ENCODE data around the gene SLAMF6. TPM values are rescaled to one million over a fixed set of nuclear protein-coding genes. Genes with fewer than 3 reads are reported as not detected.
"Not testable (repeated sequence)": the region's sequence is repeated elsewhere in the genome, so short reads cannot be mapped to it uniquely, and the experiment has no call there.

The SLAMF6 gene
- total RNA-seq, 1 experiment from 2014 or later: not detected

GRCh38 chr1:160481979-160482596 is 41.0 kb downstream of the SLAMF6 start:
- TF ChIP-seq CTCF (IDR thresholded peaks at IDR 0.05; ENCODE audit: unreplicated experiment): no peak
- Mint-ChIP-seq H3K4me3 (ENCODE audit: low read depth, unreplicated experiment) (no peak overlapping the region), H3K27ac (ENCODE audit: unreplicated experiment) (no peak overlapping the region), H3K36me3 (ENCODE audit: insufficient read depth, unreplicated experiment) (no peaks in the 10 kb centered on the region), H3K9me3 (ENCODE audit: low read depth, unreplicated experiment) (peaks cover 2% of the 10 kb centered on the region), H3K27me3 (ENCODE audit: unreplicated experiment) (peaks cover 62% of the 10 kb centered on the region), H3K4me1 (ENCODE audit: low read depth, unreplicated experiment) (no peaks in the 10 kb centered on the region)
- no peak for DNase-seq
- CTCF ChIA-PET: interaction anchor here (0.6 kb wide), 1 partner anchor 1796 kb away, joined by 3 read pairs; no protein-coding TSS in a partner anchor
- intact Hi-C loops (cut with micrococcal nuclease; ENCODE audit: unreplicated experiment): no loop called here
- BruUV-seq (replicated peaks): no TSS peak

- H3K36me3 Mint-ChIP-seq (ENCODE audit: insufficient read depth, unreplicated experiment); H3K27ac Mint-ChIP-seq (ENCODE audit: unreplicated experiment); intact Hi-C loops (cut with micrococcal nuclease; ENCODE audit: unreplicated experiment); CTCF ChIA-PET; H3K4me3 Mint-ChIP-seq (ENCODE audit: low read depth, unreplicated experiment); BruUV-seq (replicated peaks); H3K9me3 Mint-ChIP-seq (ENCODE audit: low read depth, unreplicated experiment); H3K4me1 Mint-ChIP-seq (ENCODE audit: low read depth, unreplicated experiment); DNase-seq: not testable (repeated sequence)
- H3K27me3 Mint-ChIP-seq (ENCODE audit: unreplicated experiment): peaks cover 49% of the 10 kb centered on the region
Measured at GRCh38 chr1:160480781-160481180, 42.3 kb downstream of the SLAMF6 start.

GRCh38 chr1:160479091-160479490 is 44.0 kb downstream of the SLAMF6 start:
- BruUV-seq (replicated peaks); intact Hi-C loops (cut with micrococcal nuclease; ENCODE audit: unreplicated experiment); DNase-seq; CTCF ChIA-PET; H3K36me3 Mint-ChIP-seq (ENCODE audit: insufficient read depth, unreplicated experiment); H3K27ac Mint-ChIP-seq (ENCODE audit: unreplicated experiment); H3K9me3 Mint-ChIP-seq (ENCODE audit: low read depth, unreplicated experiment); H3K4me1 Mint-ChIP-seq (ENCODE audit: low read depth, unreplicated experiment); H3K4me3 Mint-ChIP-seq (ENCODE audit: low read depth, unreplicated experiment): not testable (repeated sequence)
- peaks cover 40% of the 10 kb centered on the region for H3K27me3 Mint-ChIP-seq (ENCODE audit: unreplicated experiment)

- no peak for DNase-seq
- no peak for TF ChIP-seq CTCF (IDR thresholded peaks at IDR 0.05; ENCODE audit: unreplicated experiment)
- H3K27me3 Mint-ChIP-seq (ENCODE audit: unreplicated experiment): peaks cover 25% of the 10 kb centered on the region
- H3K4me3 Mint-ChIP-seq (ENCODE audit: low read depth, unreplicated experiment): no peak overlapping the region
- no peaks in the 10 kb centered on the region for H3K9me3 Mint-ChIP-seq (ENCODE audit: low read depth, unreplicated experiment)
- H3K27ac Mint-ChIP-seq (ENCODE audit: unreplicated experiment): no peak overlapping the region
- CTCF ChIA-PET: interaction anchor here (1.0 kb wide), 1 partner anchor 14 kb away, joined by 3 read pairs; no protein-coding TSS in a partner anchor
- no peaks in the 10 kb centered on the region for H3K4me1 Mint-ChIP-seq (ENCODE audit: low read depth, unreplicated experiment)
- intact Hi-C loops (cut with micrococcal nuclease; ENCODE audit: unreplicated experiment): no loop called here
- no peaks in the 10 kb centered on the region for H3K36me3 Mint-ChIP-seq (ENCODE audit: insufficient read depth, unreplicated experiment)
- no TSS peak for BruUV-seq (replicated peaks)
Measured at GRCh38 chr1:160474392-160475242, 48.4 kb downstream of the SLAMF6 start.

- TF ChIP-seq CTCF (IDR thresholded peaks at IDR 0.05; ENCODE audit: unreplicated experiment): no peak
- H3K4me3 Mint-ChIP-seq (ENCODE audit: low read depth, unreplicated experiment): no peak overlapping the region
- H3K27ac Mint-ChIP-seq (ENCODE audit: unreplicated experiment): no peak overlapping the region
- no peaks in the 10 kb centered on the region for H3K36me3 Mint-ChIP-seq (ENCODE audit: insufficient read depth, unreplicated experiment)
- BruUV-seq (replicated peaks): no TSS peak
- H3K4me1 Mint-ChIP-seq (ENCODE audit: low read depth, unreplicated experiment): no peaks in the 10 kb centered on the region
- H3K27me3 Mint-ChIP-seq (ENCODE audit: unreplicated experiment): peaks cover 12% of the 10 kb centered on the region
- CTCF ChIA-PET: no interaction called here
- no peak for DNase-seq
- no peaks in the 10 kb centered on the region for H3K9me3 Mint-ChIP-seq (ENCODE audit: low read depth, unreplicated experiment)
- intact Hi-C loops (cut with micrococcal nuclease; ENCODE audit: unreplicated experiment): no loop called here
Measured at GRCh38 chr1:160472112-160472511, 50.9 kb downstream of the SLAMF6 start.
